ENCODE measurements around the gene CCNA2.
A peak's percentile ranks its signal among the peaks of the same experiment; 100 is the strongest.

CCNA2 gene

DNA sequence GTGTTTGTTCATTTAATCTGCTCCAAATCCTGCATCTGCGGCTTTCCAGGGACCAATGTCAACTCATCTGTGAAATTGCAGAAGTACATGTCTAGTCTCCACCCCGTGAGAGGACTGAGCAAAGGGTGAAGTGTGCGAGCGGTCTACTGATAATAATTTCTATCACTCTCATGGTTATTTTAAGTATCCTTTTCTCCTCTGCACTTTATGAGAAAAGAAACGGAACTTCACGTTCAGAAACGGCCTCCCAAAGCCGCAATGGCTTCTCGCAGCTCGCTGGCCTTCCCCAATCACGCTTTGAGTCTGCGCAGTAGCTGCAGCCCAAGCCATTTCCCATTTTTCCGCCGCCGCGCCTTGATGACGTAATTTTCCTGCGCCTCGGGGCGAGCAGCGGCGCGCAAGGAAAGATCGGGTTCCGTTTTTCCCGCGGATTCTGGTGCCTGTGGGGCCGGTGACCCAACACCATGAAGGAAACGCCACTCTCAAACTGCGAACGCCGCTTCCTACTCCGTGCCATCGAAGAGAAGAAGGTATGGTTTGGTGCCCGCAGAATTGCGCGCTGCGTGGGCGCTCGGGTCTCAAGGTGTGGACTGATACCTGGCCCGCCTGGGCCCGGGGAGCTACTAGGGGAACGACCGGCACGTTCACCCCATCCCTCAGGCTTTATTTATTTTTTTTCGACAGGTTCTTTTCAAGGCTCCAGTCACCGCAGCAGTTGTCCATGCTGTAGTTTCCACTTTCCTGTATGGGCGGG is 22.5 kb downstream of the CCNA2 start, which contains the start of gene EXOSC9:
TSS of gene EXOSC9 (plus strand) at position 363 of the 754 bp plus-strand sequence. CDS start at position 465, 102 bp downstream.
- FAIRE-seq: peak; percentile 94

DNA sequence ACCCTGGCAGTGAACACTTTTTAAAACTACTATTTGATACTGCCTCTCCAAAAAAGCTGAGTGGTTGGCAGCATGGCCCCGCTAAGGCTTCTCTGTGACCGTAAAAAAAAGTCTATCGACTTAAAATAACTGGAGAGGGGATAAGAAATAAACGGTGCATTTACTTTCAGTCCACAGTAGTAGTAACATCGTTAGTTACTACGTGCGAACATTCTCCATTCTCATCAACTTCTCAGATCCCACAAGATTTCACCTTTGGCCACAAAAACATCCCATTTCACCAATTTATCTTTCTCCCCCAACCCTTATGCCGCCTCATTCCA is 23.1 kb downstream of the CCNA2 start:
- no peak for FAIRE-seq

DNA sequence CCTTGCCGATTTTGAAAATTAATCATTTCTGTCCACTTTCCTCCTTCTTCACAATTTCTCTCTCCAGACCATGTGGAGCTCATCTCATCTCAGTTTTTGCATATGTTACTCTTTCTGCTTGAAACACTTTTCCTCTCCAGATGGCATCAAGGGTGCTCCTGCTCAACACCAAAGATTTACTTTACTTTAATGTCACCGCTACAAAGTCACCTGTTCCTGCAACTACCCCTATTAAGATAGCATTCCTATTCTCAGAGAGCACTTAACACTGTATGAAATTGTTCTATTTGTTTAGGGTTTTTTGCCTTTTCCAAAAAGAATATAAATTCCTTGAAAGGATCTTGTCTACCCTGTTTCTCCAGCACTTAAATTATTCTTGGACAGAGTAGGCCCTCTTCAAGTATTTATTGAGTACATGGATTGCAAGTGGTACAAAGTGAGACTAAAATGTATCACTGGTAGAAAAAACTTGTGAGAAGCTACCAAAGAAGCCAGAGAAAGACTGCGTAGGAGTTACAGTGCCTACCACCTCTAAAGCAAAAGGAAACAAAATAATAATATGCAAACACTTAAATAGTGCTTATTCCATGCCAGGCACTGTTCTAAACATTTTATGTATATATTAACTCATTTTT is 23.7 kb downstream of the CCNA2 start:
- no peak for FAIRE-seq

DNA sequence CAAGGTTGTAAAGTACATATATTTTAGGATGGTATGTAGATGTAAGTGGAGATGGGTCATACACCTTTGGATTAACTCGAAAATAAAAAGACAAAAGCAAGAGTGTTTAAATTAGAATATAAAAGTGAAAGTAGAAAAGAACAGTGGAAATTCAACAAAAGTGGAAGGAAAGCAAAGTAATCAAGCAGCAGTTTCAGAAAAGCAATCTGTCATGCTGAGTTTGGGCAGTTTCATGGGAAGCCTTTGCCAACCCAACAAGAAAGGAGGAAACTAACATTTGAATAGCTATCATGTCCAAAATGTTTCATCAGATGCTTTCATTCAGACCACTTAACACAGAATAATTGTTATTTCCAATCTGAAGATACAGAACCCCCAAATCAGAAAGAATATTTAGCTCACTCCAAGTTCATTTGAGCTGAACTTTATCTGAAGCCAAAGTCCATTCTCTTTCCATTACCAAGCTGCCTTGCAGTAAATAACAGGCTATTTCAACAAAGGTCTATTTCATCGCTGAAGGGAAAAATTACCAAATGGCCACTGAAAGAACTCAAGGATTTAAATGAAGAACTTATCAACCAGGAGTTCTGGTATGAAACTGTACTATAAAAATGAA is 24.4 kb downstream of the CCNA2 start:
- no peak for FAIRE-seq

DNA sequence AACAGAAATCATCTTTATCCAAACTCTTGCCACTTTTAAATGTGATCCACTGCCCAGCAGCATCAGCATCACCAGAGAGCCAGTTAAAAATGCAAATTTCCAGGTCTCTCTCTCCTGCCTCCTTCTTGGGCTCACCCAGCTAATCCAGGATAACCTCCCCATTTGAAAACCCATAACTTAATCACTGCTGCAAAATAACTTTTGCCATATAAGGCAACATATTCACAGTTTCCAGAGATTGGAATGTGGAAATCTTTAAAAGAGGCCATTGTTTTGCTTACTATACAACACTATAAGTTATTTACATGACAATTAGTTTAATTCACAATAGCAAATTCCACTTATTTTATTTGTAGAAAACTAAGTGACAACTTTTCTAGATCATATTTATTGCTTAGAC is 27.4 kb downstream of the CCNA2 start:
- FAIRE-seq: no peak

DNA sequence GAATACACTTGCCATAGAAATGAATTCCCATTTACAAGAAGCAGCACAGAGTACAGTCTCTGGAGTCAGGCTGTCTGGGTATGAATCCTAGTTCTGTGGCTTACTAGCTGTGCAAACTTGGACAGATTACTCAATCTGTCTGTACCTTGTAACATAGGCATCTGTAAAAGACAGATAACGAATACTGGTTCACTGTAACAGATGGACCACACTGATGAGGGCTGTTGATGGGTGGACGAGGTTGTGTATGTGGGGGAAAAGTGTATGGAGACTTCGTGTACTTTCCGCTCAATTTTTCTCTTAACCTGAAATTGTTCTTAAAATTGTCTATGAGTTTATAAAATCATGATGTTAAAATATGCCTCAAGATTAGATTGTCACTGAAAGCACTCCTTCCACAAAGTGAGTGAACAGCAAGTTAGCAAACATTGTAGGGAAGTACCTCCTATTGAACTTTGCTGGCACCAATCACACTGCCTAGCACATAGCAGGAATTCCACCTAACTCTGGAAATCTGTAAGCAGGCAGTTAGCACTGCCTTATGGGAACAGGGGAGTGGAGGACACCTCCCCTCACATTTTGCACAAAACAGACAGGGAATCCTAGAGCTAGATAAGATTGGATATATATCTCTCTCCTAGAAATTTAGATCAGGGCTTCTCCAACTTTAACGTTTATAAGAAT is 29.0 kb downstream of the CCNA2 start:
- FAIRE-seq: no peak

DNA sequence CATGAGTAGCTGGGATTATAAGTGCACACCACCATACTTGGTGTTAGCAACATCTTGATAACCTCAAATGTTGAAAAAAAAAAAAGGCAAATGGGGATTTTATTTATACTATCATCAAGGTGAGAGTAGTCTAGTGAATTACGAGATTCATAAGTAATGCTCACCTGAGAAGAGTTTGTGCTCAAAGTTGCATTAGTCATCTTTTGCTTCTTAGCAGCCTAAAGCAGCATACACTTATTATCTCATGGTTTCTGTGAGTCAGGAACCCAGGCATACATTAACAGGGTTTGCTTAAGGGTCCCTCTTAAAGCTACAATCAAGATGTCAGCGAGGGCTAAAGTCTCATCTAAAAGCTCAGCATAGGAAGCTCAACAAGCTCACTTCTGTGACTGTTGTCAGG is 30.7 kb downstream of the CCNA2 start:
- FAIRE-seq: no peak

DNA sequence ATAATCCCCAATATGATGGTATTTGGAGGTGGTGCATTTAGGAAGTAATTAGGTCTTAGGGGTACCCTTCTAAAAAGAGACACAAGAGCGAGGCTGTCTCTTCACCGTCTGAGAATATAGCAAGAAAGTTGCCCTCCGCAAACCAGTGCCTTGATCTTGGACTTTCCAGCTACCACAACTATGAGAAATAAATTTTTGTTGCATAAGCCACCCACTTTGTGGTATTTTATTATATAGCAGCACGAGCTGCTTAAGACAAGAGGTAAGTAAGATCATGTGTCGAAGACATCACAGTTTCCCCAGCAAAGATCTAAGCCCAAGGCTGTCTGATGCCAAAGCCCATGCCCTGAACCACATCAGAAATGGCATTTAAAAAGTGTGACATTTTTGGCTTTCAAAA is 32.2 kb downstream of the CCNA2 start:
- no peak for FAIRE-seq

DNA sequence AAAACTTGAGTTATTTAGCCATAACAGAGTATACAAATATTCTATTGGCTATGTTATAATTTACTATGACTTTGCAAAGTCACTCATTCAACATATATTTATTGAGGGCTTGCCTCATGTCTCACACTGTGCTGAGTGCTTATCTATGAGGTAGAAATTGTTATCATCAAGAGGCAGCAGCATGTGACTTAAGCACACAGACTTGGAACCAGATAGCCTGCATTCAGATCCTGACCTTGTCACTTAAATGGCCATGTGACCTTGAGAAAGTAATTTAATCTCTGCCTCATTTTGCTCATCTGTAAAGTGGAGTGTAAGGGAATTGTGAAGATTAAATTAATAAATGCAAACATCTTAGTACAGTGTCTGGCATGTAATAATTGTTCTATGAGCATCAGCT is 32.7 kb downstream of the CCNA2 start:
- no peak for FAIRE-seq

DNA sequence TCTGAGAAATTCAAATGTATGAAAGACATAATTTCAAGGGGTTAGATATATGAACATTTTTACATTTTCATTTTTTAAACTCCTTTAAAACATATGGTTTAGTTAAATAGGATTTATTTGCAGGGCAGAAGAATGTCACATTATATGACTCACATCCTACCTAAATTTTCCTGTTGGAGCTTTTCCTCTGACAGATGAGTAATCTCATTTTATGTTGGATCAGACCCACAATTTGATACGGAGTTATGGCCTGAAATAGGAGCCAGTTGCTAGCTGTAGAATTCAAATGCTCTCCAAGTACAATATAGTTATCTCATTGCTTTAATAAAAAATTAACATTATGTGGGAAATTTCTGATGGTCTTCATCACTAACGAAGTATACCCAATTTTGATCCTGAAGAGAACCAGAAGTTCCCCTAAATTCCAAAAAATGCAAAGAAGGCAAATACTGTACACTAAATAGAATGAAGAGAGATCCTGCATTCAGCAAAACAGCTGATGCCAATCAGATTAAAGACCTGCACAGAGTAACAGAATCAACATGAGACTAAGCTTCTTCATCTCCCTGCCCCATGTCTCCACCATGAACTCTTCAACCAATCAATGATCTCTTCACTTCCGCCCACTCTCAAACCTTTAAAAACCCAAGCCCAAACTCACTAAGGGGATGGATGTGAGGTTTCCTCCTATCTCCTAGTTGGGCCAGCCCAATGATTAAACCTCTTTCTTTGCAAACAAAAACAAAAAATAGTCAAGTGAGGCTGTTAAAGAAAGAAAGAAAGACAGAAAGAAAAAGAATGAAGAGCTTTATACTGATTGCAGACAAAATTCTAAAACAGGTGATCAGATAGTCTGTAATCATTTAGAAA is 33.5 kb downstream of the CCNA2 start:
- FAIRE-seq: no peak

DNA sequence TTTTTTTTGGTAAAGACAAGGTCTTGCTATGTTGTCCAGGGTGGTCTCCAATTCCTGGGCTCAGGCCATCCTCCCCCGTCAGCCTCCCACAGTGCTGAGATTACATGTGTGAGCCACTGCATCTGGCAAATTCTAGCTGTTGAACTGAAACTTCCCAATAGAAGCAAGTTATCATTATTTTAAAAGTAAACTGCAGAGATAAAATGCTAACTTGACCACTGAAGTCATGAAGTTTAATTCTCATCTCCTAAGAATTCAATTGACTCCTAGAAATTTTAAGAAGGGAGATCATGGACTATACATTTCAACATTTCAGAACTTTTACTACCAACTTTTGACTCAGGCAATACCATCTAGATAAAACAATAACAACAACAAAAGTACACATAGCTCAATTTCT is 34.2 kb downstream of the CCNA2 start:
- FAIRE-seq: no peak

DNA sequence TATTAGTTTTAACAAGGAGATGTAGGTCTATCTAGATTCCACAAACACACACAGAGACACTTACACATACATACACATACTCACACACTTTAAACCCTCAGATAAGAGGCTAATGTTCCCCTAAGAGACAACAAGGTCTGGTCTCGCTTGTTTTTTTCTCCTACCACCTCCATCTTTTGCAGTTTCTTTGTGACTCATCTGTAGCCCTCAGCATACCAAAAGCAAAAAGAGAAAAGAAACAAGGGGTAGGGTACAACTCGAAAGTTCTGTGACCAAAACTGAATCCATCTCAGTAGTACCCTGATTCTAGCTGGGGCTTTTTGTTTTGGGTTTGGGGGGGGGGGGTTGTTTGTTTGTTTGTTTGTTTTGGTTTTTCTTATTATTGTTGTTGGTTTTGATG is 34.8 kb downstream of the CCNA2 start:
- FAIRE-seq: no peak

DNA sequence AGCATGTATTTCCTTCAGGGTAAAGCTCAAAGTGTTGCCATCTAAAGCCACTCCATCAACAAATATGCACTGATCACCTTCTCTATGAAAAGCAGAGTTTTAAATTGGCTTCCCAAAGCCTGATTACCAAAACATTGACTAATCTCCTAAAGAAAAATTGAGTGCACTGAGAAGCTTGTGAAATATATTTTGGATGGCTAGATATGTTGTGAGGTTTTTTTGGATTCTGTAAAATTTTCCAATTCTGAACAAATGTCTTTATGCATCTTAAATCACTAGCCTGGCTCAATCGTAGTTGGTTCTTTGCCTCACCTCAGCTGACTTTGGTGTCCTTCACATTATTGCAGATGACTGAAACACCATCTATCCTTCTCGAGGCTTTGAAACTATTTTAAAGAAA is 37.5 kb downstream of the CCNA2 start:
- FAIRE-seq: no peak

DNA sequence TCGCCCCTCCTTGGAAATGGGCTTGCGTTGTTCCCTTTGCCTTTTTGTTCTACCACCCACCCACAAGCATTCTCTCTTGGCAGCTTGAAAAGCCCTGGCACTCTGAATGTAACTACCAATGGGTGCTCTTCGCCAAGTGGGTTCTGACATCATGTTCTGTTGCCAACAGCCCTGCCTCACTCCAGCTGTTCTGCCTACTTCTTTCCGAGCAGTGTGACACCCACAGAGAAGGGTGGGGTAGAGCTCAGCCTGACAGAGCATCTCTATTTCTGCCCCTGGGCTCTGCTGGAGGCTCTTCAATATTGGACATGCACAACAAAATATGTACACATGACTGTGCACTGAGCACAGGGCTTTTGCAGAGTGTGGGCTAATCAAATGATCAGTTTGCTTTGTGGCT is 38.2 kb downstream of the CCNA2 start:
- no peak for FAIRE-seq

DNA sequence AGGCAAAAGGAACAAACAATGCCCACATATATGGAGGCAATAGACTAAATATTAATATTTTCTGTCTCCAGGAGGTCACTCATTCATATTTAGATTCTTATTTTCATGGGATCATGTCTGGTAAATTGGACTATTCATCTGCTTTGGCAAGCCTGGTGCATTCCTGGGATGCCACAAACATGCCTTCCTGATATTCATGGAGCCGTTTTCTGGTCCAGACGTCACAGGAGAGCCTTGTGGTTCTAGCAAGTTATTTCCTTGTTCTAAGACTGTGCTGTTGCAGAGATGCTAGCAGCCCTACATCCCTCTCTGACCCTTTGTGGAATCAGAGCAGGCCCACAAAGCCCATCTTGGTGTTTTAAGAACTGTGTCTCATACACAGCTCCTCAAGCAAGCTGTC is 38.7 kb downstream of the CCNA2 start:
- no peak for FAIRE-seq

DNA sequence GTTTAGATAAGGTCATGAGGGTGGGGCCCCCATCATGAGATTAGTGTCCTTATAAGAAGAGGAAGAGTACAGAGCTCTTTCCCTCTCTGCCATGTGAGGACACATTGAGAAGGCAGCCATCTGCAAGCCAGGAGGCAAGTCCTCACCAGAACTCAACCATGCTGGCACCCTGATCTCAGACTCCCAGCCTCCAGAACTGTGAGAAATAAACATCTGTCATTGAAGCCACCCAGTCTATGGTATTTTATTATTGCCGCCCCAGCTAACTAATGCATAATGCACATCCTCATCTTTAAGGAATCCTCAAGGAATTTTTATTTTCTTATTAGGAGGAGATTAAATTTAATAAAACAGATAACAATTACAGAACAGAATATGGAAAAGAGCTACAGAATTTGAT is 39.3 kb downstream of the CCNA2 start:
- no peak for FAIRE-seq

DNA sequence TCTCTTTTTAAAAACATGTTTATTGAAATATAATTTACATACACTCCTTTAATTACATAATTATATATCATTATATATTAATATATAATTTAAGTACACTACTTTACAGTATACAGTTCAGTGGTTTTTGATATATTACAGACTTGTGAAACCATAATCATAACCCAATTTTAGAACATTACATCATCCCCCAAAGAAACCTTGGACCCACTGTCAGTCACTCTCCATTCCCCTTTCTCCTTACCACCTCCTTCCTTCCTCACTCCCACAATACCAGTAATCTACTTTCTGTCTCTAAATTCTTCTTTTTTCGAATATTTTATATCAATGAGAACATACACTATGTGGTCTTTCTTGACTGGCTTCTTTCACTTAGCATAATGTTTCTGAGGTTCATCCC is 40.5 kb downstream of the CCNA2 start:
- FAIRE-seq: no peak

DNA sequence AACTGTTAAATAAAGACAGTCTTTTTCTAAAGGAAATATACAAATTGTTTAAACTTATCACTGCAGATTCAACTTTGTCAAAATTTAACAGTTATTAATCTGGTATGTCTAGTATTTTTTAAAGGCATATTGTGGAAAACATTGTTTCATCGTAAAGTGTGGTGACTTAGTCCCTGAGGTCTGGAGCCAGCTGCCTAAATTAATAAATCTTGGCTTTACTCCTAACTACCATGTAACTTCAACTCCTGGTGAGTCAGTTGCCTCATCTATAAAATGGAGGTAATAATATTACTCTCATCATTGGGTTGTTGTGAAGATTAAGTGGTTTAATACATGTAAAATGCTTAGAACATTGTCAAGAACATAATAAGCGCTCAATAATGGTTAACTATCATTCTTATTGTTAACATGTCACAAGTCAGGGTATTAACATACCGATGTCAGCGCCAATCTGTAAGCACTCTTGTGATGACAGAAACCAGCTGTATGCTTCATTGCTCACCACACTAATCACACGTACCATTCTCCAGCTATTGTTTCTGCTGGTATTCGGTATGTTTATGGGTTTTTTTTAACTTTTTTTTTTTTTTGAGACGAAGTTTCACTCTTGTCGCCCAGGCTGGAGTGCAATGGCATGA is 44.6 kb downstream of the CCNA2 start:
- no peak for FAIRE-seq

DNA sequence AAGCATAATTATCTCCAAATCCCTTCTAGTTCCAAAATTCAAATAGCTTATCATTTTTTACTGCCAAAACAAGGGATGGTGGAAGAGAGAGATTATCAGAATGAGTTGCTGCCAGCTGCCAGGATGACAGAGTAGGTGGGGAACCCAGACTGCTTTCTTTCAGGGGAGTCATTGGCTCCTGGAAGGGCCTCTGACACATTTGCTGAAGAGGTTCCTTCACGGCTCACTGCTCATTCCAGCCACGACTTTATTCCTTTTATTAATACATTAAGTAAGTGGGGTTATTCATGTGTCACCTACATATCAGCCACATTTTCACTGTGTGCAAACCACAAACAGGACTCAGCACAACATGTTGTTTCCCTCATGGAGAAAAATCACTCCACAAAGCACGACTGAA is 46.1 kb downstream of the CCNA2 start:
- FAIRE-seq: no peak

DNA sequence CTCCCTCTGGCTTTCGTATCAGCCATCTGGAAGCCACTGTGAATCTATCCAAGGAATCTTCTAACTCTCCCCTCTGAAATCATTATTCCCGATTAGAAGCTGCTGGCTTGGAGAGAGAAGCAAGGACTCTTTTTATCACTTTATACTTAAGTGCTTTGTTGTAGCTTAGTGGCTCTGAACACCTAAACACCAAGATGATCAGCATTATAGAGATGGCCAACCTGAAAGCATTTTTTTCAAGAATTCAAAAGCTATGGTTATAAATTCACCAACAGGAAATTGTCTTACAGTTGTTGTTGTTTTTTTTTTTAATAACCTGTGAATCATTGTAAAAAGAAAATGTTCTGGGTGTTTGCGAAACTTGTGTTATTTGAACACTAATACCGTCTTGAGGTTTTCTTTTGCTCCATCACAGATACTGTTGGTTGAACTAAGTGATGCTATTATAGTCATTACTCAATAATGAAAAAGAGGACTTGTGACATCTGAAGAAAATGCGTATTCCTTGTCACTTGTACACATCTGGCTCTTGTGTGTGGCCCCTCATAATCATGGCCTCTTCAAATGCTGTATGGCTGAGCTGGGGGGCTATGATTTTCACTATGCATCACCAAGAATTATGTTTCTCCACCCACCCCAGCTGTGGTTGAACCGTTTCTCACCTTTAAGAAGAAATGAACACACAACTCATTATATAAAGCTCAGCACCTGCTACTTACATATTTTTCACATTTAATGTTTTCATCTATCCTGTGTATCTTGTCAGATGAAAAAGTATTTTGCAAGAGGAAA is 46.9 kb downstream of the CCNA2 start:
- FAIRE-seq: no peak

DNA sequence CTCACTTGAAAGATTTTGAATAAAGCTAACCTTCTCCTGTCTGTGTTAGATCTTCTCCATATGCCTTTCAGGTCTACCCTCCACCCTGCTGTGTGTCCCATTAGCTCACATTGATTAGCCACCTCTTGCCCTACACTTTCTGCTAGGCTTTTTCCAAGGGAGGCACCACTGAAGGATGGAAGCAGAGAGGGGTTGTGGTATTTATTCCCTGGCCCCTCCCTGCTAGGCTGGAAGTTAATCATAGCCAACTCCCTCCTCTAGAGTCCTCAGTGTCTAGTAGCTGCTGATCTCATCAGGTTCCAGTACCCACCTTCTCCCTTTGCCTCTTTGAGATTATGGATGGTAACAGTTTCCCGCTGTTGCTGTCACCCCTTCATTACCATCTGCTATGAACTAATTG is 49.8 kb downstream of the CCNA2 start:
- FAIRE-seq: no peak
